Heart right ventricle (tissue), 16 donors: ENCODE results near the gene MEI4. TPM values are rescaled to one million over a fixed set of nuclear protein-coding genes. Genes with fewer than 3 reads are reported as not detected.
"Not testable (repeated sequence)": the region's sequence is repeated elsewhere in the genome, so short reads cannot be mapped to it uniquely, and the experiment has no call there.

Source experiments
- ATAC-seq, 8 donors: fragments of 200-7000 bp; cut with Tn5 transposase; one replicate each; pipeline ENCODE4 v1.9.1; 2020; ENCODE audit warnings: mild to moderate bottlenecking in 8 of 8, moderate library complexity in 8 of 8, moderate number of reproducible peaks in 1 of 8
- DNase-seq, 2 donors: peaks; one replicate each; pipeline ENCODE4 v3.0.0-alpha.2; 2020
- H3K27ac ChIP-seq, 10 donors: fragments of 200-600 bp; sonication (generic) in 2 of 10; one replicate each; pipeline versions ENCODE4 v1.5.0 to v1.8.0; 2020 to 2022; ENCODE audit warnings: mild to moderate bottlenecking in 3 of 10
- H3K27me3 ChIP-seq, 7 donors: fragments of 200-600 bp; one replicate each; pipeline ENCODE4 v1.8.0; 2021 to 2022; ENCODE audit warnings: mild to moderate bottlenecking in 2 of 7
- H3K36me3 ChIP-seq, 9 donors: fragments of 200-600 bp; sonication (generic) in 1 of 9; one replicate each; pipeline versions ENCODE4 v1.5.0 to v1.8.0; 2020 to 2022; ENCODE audit warnings: mild to moderate bottlenecking in 2 of 9
- H3K4me1 ChIP-seq, 9 donors: fragments of 200-600 bp; sonication (generic) in 1 of 9; one replicate each; pipeline versions ENCODE4 v1.5.0 to v1.8.0; 2020 to 2022; ENCODE audit warnings: mild to moderate bottlenecking in 4 of 9
- H3K4me3 ChIP-seq, 10 donors: fragments of 200-600 bp; sonication (generic) in 2 of 10; one replicate each; pipeline versions ENCODE4 v1.5.0 to v1.8.0; 2020 to 2022; ENCODE audit warnings: mild to moderate bottlenecking in 7 of 10, moderate library complexity in 2 of 10
- H3K9me3 ChIP-seq, 11 donors: fragments of 200-600 bp in 10 of 11; sonication (generic) in 2 of 11; one replicate each; pipeline versions ENCODE4 v1.5.0 to v1.8.0; 2013 to 2022; ENCODE audit warnings: mild to moderate bottlenecking in 2 of 11, control low read depth in 1 of 11, moderate library complexity in 1 of 11
- WGBS, 2 donors: extraction: QIAGEN DNeasy Blood & Tissue Kit; methylation state at CpG; one replicate each; pipeline ENCODE4 v1.1.7; 2013; ENCODE audit warnings: inconsistent platforms in 1 of 2; 5-methylcytosine and 5-hydroxymethylcytosine counted together
- intact Hi-C, 10 donors: fragments of 100-400 bp; cut with DNase I; formaldehyde crosslinking; loops; one replicate each; pipeline versions ENCODE4 v1.11.1 to v1.14.2; 2022
- polyA plus RNA-seq, 2 donors: library from polyadenylated mRNA; stranded (reverse); fragments of 200-250 nt; gene quantifications; one replicate each; pipeline ENCODE4 v1.2.3, GENCODE V29; 2013
- total RNA-seq, 10 donors: library from RNA; stranded (reverse); fragmentation: NEBNext Ultra II Directional in 3 of 10; extraction: Animal tissue kit (Norgen Biotek cat#: 25700) in 3 of 10; gene quantifications; one replicate each; pipeline versions ENCODE4 v1.2.1 to v1.2.4, GENCODE V29; 2021 to 2023
- TF ChIP-seq, protein P1 (sequence below), 9 donors: fragments of 200-600 bp; sonication (generic) in 2 of 9; IDR thresholded peaks; one replicate each; pipeline versions ENCODE4 v1.5.0 to v1.8.0; 2021 to 2022; ENCODE audit warnings: antibody characterized with exemption in 9 of 9, mild to moderate bottlenecking in 5 of 9, moderate library complexity in 1 of 9
- donor health status: Arrhythmogenic right ventricular cardiomyopathy.
- donor health status: ischemic (EF 13 %, LVEDD 7.1; RV severe dilation, severe dysfunction).
- donor health status: healthy with polysubstance abuse.
- donor health status: DM: no; HTN: yes; CAD: no.
- donor health status: DM: no; HTN: no; CAD: no.
- donor health status: ischemic (EF 25% LVEDD 6.9; RV normal size, moderate dysfunction).
- donor health status: ischemic (EF 25% LVEDD 5.7; RV mildly dilated, moderate dysfunction).
- donor health status: healthy.
- donor health status: DM: yes; HTN: yes; CAD: no.
- donor health status: Ischemic cardiomyopathy.
- donor health status: ischemic (EF 35%, LVEDD 5.7; RV mildly dilated, moderate dysfunction).
- donor health status: nonischemic (EF 11% LVEDD 7.7; RV severe dilation, severe dysfunction).
- donor health status: DM: yes; HTN: yes; CAD: no.
- donor health status: PGD.
- donor health status: ischemic (EF 29% LVEDD 5.4; RV normal size, mild dysfunction).
- donor health status: nonischemic (EF 23%, LVEDD 6.1; RV moderate dilation, normal function).

MEI4 gene
- total and polyA plus RNA-seq, 12 donors: under 0.01 to 1.1 (median 0.49) TPM; not detected in 1

GRCh38 chr6:77707603-77708002 is 54.8 kb downstream of the MEI4 start:
- intact Hi-C loops: no loop called here
- Histone ChIP-seq H3K9me3 (peaks cover 0 to 27% (median 9%) of the 10 kb centered on the region in 11 donors), H3K4me1 (no peaks in the 10 kb centered on the region), H3K36me3 (no peaks in the 10 kb centered on the region), H3K27me3 (no peaks in the 10 kb centered on the region), H3K4me3 (no peak overlapping the region), H3K27ac (no peak overlapping the region)
- WGBS, 2 donors: 77 to 80% methylated on average over 2 of the region's 2 CpGs
- ATAC-seq (no peak), DNase-seq (no peak)
- TF ChIP-seq, protein P1, sequence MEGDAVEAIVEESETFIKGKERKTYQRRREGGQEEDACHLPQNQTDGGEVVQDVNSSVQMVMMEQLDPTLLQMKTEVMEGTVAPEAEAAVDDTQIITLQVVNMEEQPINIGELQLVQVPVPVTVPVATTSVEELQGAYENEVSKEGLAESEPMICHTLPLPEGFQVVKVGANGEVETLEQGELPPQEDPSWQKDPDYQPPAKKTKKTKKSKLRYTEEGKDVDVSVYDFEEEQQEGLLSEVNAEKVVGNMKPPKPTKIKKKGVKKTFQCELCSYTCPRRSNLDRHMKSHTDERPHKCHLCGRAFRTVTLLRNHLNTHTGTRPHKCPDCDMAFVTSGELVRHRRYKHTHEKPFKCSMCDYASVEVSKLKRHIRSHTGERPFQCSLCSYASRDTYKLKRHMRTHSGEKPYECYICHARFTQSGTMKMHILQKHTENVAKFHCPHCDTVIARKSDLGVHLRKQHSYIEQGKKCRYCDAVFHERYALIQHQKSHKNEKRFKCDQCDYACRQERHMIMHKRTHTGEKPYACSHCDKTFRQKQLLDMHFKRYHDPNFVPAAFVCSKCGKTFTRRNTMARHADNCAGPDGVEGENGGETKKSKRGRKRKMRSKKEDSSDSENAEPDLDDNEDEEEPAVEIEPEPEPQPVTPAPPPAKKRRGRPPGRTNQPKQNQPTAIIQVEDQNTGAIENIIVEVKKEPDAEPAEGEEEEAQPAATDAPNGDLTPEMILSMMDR (IDR thresholded peaks at IDR 0.05): no peak

- ATAC-seq: no peak
These were observed 62.7 kb downstream of the MEI4 start for GRCh38 chr6:77715588-77715987.

DNA sequence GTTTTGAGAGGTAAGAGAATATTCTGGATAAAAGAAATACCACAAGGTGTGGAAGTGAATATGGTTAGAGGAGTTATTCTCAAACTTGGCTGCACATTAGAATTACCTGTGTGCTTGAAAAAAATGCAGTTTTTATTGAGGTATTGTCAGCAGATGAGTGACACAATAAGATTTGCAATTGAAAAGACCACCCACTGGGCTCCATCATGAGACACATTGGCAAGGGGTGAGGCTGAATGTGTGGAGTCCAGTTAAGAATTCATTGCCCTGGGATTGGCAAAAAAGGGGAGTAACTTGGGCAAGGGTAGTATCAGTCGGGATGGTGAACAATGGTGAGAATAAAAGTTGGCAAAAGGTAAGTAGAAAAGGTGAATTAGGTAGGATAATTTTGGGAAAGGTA is 63.5 kb downstream of the MEI4 start:
- ATAC-seq (no peak), DNase-seq (no peak)
- WGBS, 2 donors: 71 to 78% methylated on average over 1 of the region's 1 CpG
- Histone ChIP-seq H3K36me3 (no peaks in the 10 kb centered on the region), H3K9me3 (no peaks in the 10 kb centered on the region), H3K27ac (no peak overlapping the region), H3K27me3 (no peaks in the 10 kb centered on the region), H3K4me3 (no peak overlapping the region), H3K4me1 (no peaks in the 10 kb centered on the region)
- TF ChIP-seq, protein P1 (IDR thresholded peaks at IDR 0.05): no peak
- intact Hi-C loops: no loop called here

More at GRCh38 chr6:77715588-77715987, 62.7 kb downstream of the MEI4 start:
- no peak overlapping the region for H3K4me3 ChIP-seq
- WGBS, 2 donors: 75 to 82% methylated on average over 6 of the region's 6 CpGs
- intact Hi-C loops: no loop called here
- DNase-seq: no peak
- TF ChIP-seq, protein P1 (IDR thresholded peaks at IDR 0.05): no peak
- no peak overlapping the region for H3K27ac ChIP-seq
- no peaks in the 10 kb centered on the region for H3K27me3 ChIP-seq
- H3K9me3 ChIP-seq: no peaks in the 10 kb centered on the region
- no peaks in the 10 kb centered on the region for H3K36me3 ChIP-seq
- H3K4me1 ChIP-seq: no peaks in the 10 kb centered on the region

GRCh38 chr6:77736010-77736409 is 83.2 kb downstream of the MEI4 start:
- intact Hi-C loops, H3K4me1 ChIP-seq, H3K27ac ChIP-seq, DNase-seq, ATAC-seq, H3K4me3 ChIP-seq, H3K9me3 ChIP-seq, H3K27me3 ChIP-seq, H3K36me3 ChIP-seq: not testable (repeated sequence)
- WGBS, 2 donors: 84 to 88% methylated on average over 13 of the region's 13 CpGs

- Histone ChIP-seq H3K4me1 (no peaks in the 10 kb centered on the region), H3K36me3 (no peaks in the 10 kb centered on the region), H3K27ac (no peak overlapping the region), H3K27me3 (no peaks in the 10 kb centered on the region), H3K9me3 (peaks cover 0 to 11% (median 0%) of the 10 kb centered on the region in 11 donors), H3K4me3 (no peak overlapping the region)
- intact Hi-C loops: no loop called here
- 7 to 14% methylated on average over 1 of the region's 1 CpG for WGBS, 2 donors
- no peak for DNase-seq
- TF ChIP-seq, protein P1 (IDR thresholded peaks at IDR 0.05): peak in 7 of 9 donors; percentile 32 to 56 (median 44)
- ATAC-seq: no peak
These were observed 87.5 kb downstream of the MEI4 start for GRCh38 chr6:77740380-77740779.

- H3K36me3 ChIP-seq, H3K27ac ChIP-seq, DNase-seq, H3K27me3 ChIP-seq, H3K4me3 ChIP-seq, ATAC-seq, intact Hi-C loops, H3K4me1 ChIP-seq: not testable (repeated sequence)
- 45 to 56% methylated on average over 1 of the region's 1 CpG for WGBS, 2 donors
- H3K9me3 ChIP-seq: peaks cover 0 to 29% (median 0%) of the 10 kb centered on the region in 11 donors
These were observed 99.3 kb downstream of the MEI4 start for GRCh38 chr6:77752156-77752555.
